ENCODE results near the gene RABGAP1L.
"Not testable (repeated sequence)": the region's sequence is repeated elsewhere in the genome, so short reads cannot be mapped to it uniquely, and the experiment has no call there.

DNA sequence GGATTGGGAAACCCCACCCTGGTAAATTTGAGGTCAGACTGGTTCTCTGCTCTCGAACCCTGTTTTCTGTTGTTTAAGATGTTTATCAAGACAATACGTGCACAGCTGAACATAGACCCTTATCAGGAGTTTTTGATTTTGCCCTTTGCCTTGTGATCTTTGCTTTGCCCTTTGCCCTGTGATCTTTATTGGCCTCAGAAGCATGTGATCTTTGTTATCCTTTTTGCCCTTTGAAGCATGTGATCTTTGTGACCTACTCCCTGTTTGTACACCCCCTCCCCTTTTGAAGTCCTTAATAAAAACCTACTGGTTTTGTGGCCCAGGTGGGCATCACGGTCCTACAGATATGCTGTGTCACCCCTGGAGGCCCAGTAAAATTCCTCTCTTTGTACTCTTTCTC, 250.5 kb downstream of the RABGAP1L start:
- TF ChIP-seq TAF1 (IDR thresholded peaks at IDR 0.05; ENCODE audit: borderline replicate concordance, low read depth, low read length); POLR2A (IDR thresholded peaks at IDR 0.05; ENCODE audit: low read depth, low read length); POLR2AphosphoS5 (IDR thresholded peaks at IDR 0.05; ENCODE audit: low read depth, low read length): not testable (repeated sequence)

All from GM12892 (cell line).